ENCODE measurements around the gene CDK9.
"Not testable (repeated sequence)": the region's sequence is repeated elsewhere in the genome, so short reads cannot be mapped to it uniquely, and the experiment has no call there.

Gene CDK9

GRCh38 chr9:127785933-127786772 is at the start of gene CDK9:
Gene CDK9, plus strand, starts transcription at chr9:127786034. Its CDS starts 115 bp downstream, at chr9:127786149.
- peak; percentile 94 for DNase-seq

DNA sequence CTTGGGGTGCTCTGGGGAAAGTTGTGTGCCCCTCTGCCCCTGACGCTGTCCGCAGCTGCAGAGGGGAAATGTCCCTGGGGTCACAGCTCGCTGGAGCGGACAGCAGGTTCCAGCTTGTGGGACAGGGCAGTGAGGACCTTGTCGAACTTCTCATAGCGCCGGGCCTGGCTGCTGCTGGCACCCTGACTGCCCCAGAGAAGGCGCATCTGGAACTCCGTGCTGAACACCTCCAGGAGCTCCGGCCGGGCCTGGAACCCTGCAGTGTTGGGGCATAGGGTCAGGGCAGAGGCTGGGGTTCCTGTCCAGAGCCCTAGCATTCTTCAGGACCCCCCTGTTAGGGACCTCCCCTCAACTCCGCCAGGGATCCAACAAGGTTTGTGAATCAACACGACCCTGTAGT is 47.2 kb upstream of the CDK9 start:
- no peak for DNase-seq

DNA sequence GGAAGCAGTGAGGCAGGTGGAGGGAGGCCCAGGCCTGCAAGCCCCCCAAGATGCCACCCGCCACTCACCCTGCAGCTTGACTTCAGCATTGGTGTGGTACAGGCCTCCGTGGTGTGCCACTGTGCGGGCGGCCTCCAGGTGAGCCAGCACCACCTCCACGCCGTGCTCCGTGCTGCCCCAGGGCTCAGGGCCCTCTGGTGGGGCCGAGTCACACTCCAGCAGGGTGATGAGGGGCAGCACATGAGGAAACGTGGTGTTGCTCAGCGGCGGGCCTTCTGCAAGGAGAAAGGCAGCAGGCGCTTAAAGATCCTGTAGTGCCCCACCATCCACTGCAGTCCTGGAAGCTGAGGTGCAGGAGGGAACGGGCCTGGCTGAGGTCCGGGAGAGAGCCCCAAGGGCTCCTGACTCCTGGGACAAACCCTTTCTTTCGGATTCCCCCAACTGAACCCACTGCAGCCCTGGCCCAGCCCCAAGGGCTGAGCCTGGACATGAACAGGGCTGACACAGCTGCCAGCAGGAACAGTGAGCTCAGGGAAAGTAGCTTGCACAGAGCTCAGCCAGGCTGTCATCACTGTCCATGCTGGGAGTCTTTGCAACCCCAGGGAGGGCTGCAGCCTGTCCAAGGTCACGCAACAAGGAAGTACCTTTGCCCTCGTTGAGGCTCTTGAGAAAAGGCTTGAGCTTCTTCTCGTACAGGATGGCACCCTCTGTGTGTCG is 46.1 kb upstream of the CDK9 start:
- no peak for DNase-seq

DNA sequence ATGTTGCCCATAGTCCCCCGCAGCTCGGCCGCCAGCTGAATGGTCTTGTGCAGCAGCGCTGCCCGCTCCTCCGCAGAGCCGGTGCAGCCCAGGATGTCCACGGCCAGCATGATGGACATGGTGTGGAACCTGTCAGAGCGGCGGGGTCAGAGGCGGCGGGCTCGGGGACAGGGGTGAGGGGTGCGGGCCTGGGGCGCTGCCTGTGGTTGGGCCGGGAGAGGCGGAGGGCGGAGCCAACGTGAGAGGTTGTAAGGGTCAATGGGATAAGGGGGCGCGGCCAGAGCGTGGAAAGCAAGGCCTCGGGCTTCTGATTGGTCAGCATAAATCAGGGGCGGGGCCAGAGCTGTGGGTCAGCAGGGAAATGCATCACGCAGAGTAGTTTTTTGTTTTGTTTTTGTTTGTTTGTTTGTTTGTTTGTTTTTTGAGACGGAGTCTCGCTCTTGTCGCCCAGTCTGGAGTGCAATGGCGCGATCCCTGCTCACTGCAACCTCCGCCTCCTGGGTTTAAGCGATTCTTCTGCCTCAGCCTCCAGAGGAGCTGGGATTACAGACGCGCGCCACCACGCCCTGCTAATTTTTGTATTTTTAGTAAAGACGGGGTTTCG is 43.9 kb upstream of the CDK9 start:
- DNase-seq = no peak

DNA sequence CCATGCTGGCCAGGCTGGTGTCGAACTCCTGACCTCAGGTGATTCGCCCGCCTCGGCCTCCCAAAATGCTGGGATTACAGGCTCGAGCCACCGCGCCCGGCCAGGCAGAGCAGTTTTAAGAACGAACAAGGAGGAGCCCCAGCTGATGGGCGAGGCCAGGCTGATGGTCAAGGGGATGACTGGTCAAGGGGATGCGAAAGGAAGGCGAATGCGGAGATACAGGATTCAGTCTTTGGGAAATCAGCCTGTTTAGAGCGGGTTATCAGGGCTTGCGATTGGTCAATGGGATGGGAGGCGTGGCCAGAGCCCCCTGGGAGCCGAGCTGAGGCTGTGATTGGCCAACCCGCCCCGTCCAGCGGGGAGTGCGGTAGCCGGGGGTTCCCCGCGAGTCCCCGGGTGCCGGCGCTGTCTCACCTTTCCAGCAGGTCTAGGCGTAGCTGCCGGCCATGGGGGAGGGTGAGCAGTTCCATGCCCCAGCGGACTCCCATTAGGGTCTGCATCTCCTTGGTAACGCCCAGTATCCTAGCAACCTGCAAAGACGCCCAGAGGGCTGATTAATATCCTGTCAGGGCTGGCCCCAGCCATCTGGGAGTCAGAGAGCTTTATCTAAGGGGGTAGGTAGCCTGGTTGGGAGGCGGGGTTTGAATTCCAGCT is 43.3 kb upstream of the CDK9 start:
- no peak for DNase-seq

DNA sequence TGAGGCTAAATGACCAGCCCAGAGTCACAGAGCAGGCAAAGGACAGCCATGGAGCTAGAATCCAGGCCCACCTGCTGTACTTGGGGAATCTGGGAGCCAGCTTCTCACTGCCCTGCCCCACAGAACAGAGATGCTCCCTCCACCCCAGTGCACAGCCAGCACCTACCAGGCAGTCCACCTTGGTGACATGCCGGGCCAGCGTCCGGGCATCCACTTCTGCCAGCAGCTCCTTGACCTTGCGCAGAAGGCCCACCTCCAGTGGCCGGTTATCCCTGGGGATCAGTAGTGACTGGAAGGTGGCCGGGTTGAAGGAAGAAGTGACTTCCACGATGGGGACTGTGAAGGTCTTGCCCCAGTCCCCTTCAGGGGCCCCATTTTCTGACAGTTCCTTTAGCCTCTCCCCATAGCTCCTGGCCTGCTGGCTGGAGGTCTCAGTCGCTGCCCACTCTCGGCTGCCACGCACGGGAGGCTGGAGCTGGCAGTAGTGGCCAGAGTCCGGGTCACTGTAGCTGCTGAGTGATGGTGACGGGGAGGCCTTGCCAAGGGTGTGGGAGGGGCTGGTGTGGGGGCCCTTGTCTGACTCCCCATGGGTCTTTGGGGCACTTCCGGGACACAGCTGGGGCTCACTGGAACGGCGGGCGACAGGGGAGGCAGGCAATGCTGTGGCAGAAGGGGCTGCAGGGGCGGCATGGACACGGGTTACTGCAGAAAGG is 41.3 kb upstream of the CDK9 start:
- DNase-seq = no peak

DNA sequence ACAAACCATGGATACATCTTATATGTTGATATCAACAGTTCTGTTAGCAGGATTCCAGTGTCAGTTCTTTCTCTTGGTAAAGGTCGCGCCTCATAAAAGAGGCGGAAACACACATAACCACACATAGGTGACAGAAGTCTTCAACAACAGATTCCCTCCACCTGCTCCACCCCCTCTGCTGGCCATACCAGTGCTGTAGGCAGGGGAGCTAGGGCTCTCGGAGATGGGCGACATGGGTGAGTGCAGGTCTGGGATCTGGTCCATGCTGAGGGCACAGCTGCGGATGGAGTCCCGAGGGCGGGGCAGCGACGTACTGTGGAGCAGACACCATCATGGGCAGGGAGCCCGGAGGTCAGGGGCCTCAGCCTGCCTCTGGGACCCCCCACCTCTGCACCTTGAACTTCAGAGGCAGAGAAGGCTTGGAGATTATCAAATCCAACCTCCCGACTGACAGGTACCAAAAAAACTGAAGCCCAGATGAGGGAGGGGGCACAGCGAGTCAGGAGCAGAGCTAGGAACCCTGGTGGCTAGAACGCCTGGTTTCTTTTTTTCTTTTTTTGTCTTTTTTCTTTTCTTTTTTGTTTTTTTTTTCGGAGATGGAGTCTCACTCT is 38.8 kb upstream of the CDK9 start:
- peak; percentile 55 for DNase-seq

DNA sequence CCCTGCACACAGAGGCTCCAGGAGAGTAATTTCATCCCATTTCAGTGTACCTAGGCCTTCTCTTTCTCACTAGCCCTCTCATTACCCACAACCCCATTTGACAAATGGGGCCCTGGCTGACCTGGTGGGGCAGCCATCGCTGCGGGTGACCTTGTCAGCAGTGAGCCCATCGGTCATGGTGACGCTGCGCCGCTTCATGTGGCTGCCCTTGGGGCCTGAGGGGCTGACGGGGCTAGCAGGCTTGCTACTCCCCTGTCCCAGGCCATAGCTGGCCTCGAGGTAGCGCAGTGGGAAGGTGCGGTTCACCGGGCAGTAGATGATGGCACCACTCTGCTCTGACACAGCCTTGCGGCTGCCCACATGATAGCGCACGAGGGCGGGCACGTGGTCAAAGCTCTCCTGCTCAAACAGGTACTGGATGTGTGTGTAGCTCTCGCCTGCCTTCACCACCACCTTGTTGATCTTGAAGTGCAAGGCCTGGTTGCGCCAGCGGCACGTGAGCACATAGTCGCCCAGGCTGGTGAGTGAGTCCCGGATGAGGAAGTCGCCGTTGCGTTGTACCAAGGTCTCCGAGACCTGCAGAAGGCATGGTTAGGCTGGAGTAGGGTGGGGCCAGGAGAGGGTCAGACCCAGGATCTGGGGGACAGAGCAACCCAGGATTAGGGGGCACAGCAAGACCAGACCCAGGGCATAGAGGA is 36.6 kb upstream of the CDK9 start:
- no peak for DNase-seq

GRCh38 chr9:127751269-127752054 is 34.4 kb upstream of the CDK9 start:
- DNase-seq = no peak

DNA sequence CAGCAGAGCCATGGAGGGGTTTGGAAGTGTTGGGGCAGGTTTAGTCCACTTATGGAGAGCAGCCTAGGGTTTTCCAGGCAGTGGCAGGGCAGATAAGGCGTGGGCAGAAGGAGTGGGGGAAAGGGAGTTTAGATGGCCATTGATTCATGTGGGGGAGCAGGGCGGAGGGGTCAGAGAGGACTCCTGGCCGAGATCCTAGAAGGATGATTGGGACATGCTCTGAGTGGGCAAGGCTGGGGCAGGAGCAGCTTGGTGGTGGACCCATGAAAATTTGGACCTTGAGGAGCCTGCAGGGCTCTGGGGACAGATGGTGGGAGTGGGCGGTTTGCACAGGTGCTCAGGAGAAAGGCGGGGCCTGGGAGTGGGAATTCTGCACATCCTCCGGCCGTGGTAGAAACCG is 32.7 kb upstream of the CDK9 start:
- DNase-seq = no peak

GRCh38 chr9:127753622-127754021 is 32.2 kb upstream of the CDK9 start:
- DNase-seq = no peak

DNA sequence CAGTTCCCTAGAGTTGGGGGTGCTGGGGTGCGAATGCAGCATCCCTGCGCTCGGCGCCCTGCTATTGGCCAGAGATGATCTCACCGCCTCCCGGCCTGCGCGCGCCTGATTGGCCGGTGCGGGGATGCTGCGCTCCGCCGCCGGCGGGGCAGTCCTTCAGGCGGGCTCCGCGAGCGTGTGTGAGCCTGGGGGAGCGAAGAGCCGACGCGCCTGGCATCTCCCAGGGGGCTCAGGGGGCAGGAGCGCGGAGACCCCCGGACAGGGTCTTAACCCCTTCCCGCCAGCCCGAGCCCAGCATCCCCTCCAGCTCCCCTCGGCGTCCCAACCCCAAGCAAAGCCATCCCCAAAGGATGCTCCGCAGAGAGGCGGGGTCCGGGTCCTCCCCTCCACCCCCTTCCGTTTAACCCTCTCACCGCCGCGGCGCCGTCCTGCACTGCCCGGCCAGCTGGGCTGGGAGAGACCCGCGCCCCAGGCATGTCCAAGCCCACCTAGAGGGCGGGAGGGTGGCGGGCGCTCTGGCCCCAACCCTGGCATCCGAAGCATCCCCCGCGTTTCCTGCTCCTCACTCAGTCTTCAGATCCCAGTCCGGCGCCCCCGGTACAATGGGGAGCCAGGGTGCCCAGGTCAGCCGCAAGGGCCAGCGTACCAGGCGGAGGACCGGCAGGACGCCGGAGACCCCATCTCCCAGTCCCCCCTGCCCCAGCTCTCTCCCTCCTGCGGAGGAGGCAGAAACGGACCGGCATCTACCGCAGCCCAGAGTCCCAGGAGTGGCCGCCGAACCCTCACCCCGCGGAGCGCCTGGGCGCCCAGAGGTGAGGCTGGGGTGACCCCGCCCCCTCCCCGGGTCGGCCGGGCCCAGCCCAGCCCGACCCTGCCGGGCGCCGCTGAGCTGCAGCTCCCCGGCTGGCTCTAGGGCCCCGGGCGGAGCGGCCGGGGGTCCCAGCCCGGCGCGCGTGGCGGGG is 31.5 kb upstream of the CDK9 start:
- DNase-seq = no peak

- DNase-seq = no peak
Measured at GRCh38 chr9:127755061-127756060, 30.5 kb upstream of the CDK9 start.

DNA sequence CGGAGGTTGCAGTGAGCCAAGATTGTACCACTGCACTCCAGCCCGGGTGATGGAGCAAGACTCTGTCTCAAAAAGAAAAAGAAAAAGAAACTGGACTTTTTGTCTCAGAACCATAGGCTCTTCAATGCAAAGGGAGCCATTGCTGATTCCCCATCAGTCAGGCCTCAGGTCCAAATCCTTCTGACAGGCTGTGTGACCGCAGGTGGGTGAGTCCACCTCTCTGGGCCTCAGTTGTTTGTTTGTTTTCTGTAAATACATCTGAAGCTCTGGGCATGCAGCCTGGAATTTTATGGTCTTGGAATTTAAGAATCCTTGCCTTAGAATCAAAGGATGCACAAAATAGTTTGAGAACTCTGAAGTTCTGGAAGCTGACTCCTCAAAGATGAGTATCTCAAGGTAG is 29.6 kb upstream of the CDK9 start:
- DNase-seq = no peak

GRCh38 chr9:127756776-127757175 is 29.1 kb upstream of the CDK9 start:
- not testable (repeated sequence) for DNase-seq

- no peak for DNase-seq
Measured at GRCh38 chr9:127758843-127759242, 27.0 kb upstream of the CDK9 start.

GRCh38 chr9:127761061-127761460 is 24.8 kb upstream of the CDK9 start:
- no peak for DNase-seq

DNA sequence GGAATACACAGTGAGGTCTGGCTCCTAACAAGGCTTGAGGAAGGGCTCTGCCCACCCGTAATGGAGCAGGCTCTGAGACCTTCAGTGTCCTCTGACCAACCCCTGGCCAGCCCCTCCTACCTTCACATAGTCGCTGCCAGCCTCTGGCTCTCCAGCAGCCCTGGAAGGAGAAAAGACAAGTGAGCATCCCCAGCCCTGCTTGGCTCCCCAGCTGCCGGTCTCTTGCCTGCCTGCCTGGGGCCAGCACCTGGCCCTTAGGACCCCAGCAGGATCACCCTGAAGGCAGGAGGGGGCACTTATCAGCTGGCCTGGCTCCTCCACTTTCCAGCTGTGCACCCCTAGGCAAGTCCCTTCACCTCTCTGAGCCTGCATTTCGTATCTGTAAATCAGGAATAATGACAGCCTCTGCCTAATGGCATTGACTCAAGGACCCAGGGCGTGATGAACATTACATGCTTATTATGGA is 24.3 kb upstream of the CDK9 start:
- no peak for DNase-seq
